ENCODE results near the gene MPHOSPH9.
A peak's percentile ranks its signal among the peaks of the same experiment; 100 is the strongest.

MPHOSPH9 gene, protein sequence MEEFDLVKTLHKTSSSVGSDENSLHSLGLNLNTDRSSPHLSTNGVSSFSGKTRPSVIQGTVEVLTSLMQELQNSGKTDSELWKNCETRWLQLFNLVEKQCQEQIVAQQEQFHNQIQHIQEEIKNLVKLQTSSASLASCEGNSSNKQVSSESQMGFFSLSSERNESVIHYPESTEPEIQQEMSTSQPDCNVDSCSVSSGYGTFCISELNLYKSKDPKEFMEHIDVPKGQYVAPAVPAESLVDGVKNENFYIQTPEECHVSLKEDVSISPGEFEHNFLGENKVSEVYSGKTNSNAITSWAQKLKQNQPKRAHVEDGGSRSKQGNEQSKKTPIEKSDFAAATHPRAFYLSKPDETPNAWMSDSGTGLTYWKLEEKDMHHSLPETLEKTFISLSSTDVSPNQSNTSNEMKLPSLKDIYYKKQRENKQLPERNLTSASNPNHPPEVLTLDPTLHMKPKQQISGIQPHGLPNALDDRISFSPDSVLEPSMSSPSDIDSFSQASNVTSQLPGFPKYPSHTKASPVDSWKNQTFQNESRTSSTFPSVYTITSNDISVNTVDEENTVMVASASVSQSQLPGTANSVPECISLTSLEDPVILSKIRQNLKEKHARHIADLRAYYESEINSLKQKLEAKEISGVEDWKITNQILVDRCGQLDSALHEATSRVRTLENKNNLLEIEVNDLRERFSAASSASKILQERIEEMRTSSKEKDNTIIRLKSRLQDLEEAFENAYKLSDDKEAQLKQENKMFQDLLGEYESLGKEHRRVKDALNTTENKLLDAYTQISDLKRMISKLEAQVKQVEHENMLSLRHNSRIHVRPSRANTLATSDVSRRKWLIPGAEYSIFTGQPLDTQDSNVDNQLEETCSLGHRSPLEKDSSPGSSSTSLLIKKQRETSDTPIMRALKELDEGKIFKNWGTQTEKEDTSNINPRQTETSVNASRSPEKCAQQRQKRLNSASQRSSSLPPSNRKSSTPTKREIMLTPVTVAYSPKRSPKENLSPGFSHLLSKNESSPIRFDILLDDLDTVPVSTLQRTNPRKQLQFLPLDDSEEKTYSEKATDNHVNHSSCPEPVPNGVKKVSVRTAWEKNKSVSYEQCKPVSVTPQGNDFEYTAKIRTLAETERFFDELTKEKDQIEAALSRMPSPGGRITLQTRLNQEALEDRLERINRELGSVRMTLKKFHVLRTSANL

DNA sequence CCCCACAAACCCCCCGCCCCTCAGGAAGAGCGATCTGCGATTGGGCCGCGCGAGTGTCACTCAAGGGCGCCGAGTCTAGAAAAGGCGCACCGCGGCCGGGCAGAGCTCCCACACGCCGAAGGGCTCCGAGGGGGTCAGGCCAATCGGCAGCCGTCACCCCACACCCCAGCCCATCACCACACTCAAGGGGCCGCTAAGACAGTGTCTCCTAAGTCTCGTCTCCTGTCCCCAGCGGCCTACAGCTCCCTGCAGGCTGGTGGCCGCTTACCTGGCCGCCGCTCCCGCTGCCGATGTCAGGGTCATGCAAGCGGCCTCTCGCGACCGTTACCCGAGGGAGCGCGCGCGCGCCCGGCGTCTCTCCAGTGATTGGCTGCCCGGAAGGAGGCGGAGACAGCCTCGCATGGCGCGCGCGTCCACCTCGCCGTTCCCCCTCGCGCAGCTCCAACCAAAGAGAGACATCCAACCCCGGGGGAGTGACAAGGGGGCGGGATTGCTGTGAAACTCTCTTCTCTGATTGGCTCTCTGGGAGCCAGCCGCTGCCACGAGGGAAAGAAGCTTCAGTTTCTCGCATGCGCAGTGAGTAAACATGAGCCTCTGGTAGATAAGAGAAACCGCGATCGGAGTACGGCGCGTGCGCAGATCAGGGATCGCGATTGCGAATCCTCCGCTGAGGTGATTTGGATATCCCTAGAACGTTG lies at the start of gene MPHOSPH9, which contains the start of gene MTRFR:
Gene MPHOSPH9, minus strand, starts transcription at position 335 of the 698 bp plus-strand sequence. CDS start 2,777 bp downstream, outside the sequence.
Gene MTRFR, plus strand, starts transcription at position 630 of the 698 bp plus-strand sequence. CDS start 20,239 bp downstream, outside the sequence.
- peak; percentile 99 for DNase-seq (ENCODE audit: low read depth)
- TF ChIP-seq, protein P1, sequence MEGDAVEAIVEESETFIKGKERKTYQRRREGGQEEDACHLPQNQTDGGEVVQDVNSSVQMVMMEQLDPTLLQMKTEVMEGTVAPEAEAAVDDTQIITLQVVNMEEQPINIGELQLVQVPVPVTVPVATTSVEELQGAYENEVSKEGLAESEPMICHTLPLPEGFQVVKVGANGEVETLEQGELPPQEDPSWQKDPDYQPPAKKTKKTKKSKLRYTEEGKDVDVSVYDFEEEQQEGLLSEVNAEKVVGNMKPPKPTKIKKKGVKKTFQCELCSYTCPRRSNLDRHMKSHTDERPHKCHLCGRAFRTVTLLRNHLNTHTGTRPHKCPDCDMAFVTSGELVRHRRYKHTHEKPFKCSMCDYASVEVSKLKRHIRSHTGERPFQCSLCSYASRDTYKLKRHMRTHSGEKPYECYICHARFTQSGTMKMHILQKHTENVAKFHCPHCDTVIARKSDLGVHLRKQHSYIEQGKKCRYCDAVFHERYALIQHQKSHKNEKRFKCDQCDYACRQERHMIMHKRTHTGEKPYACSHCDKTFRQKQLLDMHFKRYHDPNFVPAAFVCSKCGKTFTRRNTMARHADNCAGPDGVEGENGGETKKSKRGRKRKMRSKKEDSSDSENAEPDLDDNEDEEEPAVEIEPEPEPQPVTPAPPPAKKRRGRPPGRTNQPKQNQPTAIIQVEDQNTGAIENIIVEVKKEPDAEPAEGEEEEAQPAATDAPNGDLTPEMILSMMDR (IDR thresholded peaks at IDR 0.05; ENCODE audit: low read depth, low read length, missing control alignments): no peak
- H3K4me3 ChIP-seq (ENCODE audit: low read depth, low read length): peak within 1 kb of the TSS; percentile 73

GRCh38 chr12:123282111-123282510 lies 49.2 kb upstream of the MPHOSPH9 start:
- no peak for DNase-seq (ENCODE audit: low read depth)
- H3K4me3 ChIP-seq (ENCODE audit: low read depth, low read length): no peak overlapping the region
- TF ChIP-seq, protein P1 (IDR thresholded peaks at IDR 0.05; ENCODE audit: low read depth, low read length, missing control alignments): no peak

DNA sequence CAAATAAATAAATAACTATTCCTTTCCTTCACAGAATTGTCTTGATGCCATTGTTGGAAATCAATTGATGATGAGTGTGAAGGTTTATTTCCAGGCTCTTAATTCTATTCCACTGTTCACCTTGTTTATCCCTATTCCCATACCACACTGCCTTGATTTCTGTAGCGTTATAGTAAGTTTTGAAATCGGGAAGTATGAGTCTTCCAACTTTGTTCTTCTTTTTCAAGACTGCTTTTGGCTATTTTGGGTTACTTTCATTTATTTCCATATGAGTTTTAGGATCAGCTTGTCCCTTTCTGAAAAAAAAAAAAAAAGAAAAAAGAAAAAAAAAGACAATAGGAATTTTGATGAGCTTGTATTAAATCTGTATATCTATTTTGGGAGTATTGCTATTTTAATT lies 48.0 kb upstream of the MPHOSPH9 start:
- TF ChIP-seq, protein P1 (IDR thresholded peaks at IDR 0.05; ENCODE audit: low read depth, low read length, missing control alignments): no peak
- no peak for DNase-seq (ENCODE audit: low read depth)

GRCh38 chr12:123278101-123278627 lies 45.2 kb upstream of the MPHOSPH9 start:
- TF ChIP-seq, protein P1 (IDR thresholded peaks at IDR 0.05; ENCODE audit: low read depth, low read length, missing control alignments): no peak
- DNase-seq (ENCODE audit: low read depth): peak; percentile 87
- no peak overlapping the region for H3K4me3 ChIP-seq (ENCODE audit: low read depth, low read length)

More for the DNA sequence above, 48.0 kb upstream of the MPHOSPH9 start:
- H3K4me3 ChIP-seq (ENCODE audit: low read depth, low read length): no peak overlapping the region

DNA sequence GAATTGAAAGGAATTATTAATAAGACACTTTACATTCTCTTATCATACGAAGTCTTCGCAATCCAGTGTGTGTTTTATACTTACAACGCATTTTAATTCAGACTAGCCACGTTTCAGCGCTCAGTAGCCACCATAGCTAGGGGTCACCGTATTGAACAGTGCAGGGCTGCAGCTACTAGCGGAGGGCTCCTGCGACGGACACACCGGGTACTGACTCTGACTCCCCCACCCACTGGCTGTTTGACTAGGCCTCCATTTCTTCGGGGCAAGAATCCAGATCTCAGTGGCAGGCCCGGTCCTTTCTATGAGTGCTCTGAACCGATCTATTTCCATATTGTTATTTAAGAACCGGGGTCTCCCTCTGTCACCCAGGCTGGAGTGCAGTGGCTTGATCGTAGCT lies 40.2 kb upstream of the MPHOSPH9 start:
- TF ChIP-seq, protein P1 (IDR thresholded peaks at IDR 0.05; ENCODE audit: low read depth, low read length, missing control alignments): no peak
- no peak overlapping the region for H3K4me3 ChIP-seq (ENCODE audit: low read depth, low read length)
- DNase-seq (ENCODE audit: low read depth): no peak

Data from GM12864 (cell line).